OCI-LY7 (cell line): Measurements from ENCODE around the gene RBM19. TPM values are rescaled to one million over a fixed set of nuclear protein-coding genes. Genes with fewer than 3 reads are reported as not detected.

Source experiments
- BruUV-seq: library from RNA; stranded (reverse); fragments of 400-500 nt; replicated peaks from 2 replicates; lab custom pipeline; 2021; lab: Mats Ljungman, UMichigan
- CTCF ChIA-PET: fragments of 300-600 bp; sonication (Branson Sonifier 250); formaldehyde crosslinking; loops from one replicate; lab custom pipeline; 2022; ENCODE audit warnings: antibody characterized with exemption; ENCODE audit not compliant: unreplicated experiment; lab: Charles Lee
- POLR2A ChIA-PET: fragments of 300-600 bp; sonication (Branson Sonifier 250); formaldehyde crosslinking; loops from one replicate; lab custom pipeline; 2022; ENCODE audit warnings: antibody characterized with exemption; lab: Charles Lee
- DNase-seq: peaks from one replicate; pipeline ENCODE4 v3.0.0-alpha.2; 2015; ENCODE audit warnings: low spot score
- H2AFZ ChIP-seq: fragments of 200-600 bp; sonication (generic), shearing (Covaris generic); 2 replicates; pipeline ENCODE4 v1.6.1; 2014; ENCODE audit warnings: mild to moderate bottlenecking, antibody characterized with exemption, low read length, moderate library complexity
- H3K27ac ChIP-seq: fragments of 200-600 bp; sonication (generic); 2 replicates; pipeline ENCODE4 v1.5.1; 2014; ENCODE audit warnings: mixed run types, low read depth, mild to moderate bottlenecking, moderate library complexity, low read length, inconsistent platforms; ENCODE audit not compliant: poor library complexity, severe bottlenecking
- H3K36me3 ChIP-seq: fragments of 200-600 bp; sonication (generic); 2 replicates; pipeline ENCODE4 v1.6.1; 2014; ENCODE audit warnings: mild to moderate bottlenecking, antibody characterized with exemption, low read length, moderate library complexity, mixed read lengths; ENCODE audit not compliant: insufficient read depth
- H3K4me1 ChIP-seq: fragments of 200-600 bp; sonication (generic); 2 replicates; pipeline ENCODE4 v1.5.1; 2014; ENCODE audit warnings: mild to moderate bottlenecking, low read length; ENCODE audit not compliant: insufficient read depth, poor library complexity, severe bottlenecking
- H3K4me2 ChIP-seq: fragments of 200-600 bp; sonication (generic); 2 replicates; pipeline ENCODE4 v1.6.1; 2014; ENCODE audit warnings: mild to moderate bottlenecking, low read length
- H3K4me3 ChIP-seq: fragments of 200-600 bp; sonication (generic); 2 replicates; pipeline ENCODE4 v1.5.1; 2014; ENCODE audit warnings: mild to moderate bottlenecking, low read depth, low read length; ENCODE audit not compliant: poor library complexity, severe bottlenecking
- H3K79me2 ChIP-seq: fragments of 200-600 bp; sonication (generic); 2 replicates; pipeline ENCODE4 v1.6.1; 2016; ENCODE audit warnings: low read depth, mild to moderate bottlenecking, low read length, moderate library complexity, mixed read lengths; ENCODE audit not compliant: insufficient read depth
- H3K9me2 ChIP-seq: fragments of 200-600 bp; sonication (generic); 2 replicates; pipeline ENCODE4 v1.6.1; 2016; ENCODE audit warnings: mild to moderate bottlenecking, low read length, mixed read lengths; ENCODE audit not compliant: insufficient read depth
- H3K9me3 ChIP-seq: fragments of 200-600 bp; sonication (generic); 2 replicates; pipeline ENCODE4 v1.6.1; 2014; ENCODE audit warnings: mild to moderate bottlenecking, mixed run types, low read length, mixed read lengths
- H4K20me1 ChIP-seq: fragments of 200-600 bp; sonication (generic); 2 replicates; pipeline ENCODE4 v1.6.1; 2014; ENCODE audit warnings: mild to moderate bottlenecking, antibody characterized with exemption, low read length, moderate library complexity, mixed read lengths; ENCODE audit not compliant: insufficient read depth
- EZH2phosphoT487 ChIP-seq: fragments of 200-600 bp; sonication (generic); IDR thresholded peaks from 2 replicates; pipeline ENCODE4 v1.6.1; 2018; ENCODE audit warnings: low read depth, borderline replicate concordance, mild to moderate bottlenecking, mixed run types, antibody characterized with exemption, low read length, moderate library complexity, mixed read lengths
- intact Hi-C: fragments of 100-400 bp; cut with micrococcal nuclease; formaldehyde crosslinking; loops from one replicate; pipeline ENCODE4 v1.10.0; 2022; ENCODE audit not compliant: unreplicated experiment
- total RNA-seq, 2 experiments: library from RNA; depleted of rRNA in 1 of 2; stranded (reverse); fragments of >200 nt in 1 of 2; shearing (Covaris generic) in 1 of 2; gene quantifications; 2 replicates each; pipeline ENCODE4 v1.2.3, GENCODE V29; 2014 to 2022
- TF ChIP-seq, protein P1 (sequence below): fragments of 200-600 bp; sonication (generic); conservative IDR thresholded peaks from 2 replicates; pipeline ENCODE4 v1.5.1; 2014; ENCODE audit warnings: mild to moderate bottlenecking, antibody characterized with exemption, low read length, moderate library complexity, mixed read lengths

RBM19 gene
- total RNA-seq, 2 experiments from 2014 or later, result 37.8 to 46.2 TPM

- no TSS peak for BruUV-seq
- no peaks in the 10 kb centered on the region for H3K36me3 ChIP-seq
- no peaks in the 10 kb centered on the region for H3K9me3 ChIP-seq
- H2AFZ ChIP-seq, result no peak overlapping the region
- no peak overlapping the region for H3K4me3 ChIP-seq
- ChIA-PET POLR2A (no interaction called here), CTCF (no interaction called here)
- H4K20me1 ChIP-seq, result no peaks in the 10 kb centered on the region
- TF ChIP-seq EZH2phosphoT487, result no peak
- TF ChIP-seq, protein P1, sequence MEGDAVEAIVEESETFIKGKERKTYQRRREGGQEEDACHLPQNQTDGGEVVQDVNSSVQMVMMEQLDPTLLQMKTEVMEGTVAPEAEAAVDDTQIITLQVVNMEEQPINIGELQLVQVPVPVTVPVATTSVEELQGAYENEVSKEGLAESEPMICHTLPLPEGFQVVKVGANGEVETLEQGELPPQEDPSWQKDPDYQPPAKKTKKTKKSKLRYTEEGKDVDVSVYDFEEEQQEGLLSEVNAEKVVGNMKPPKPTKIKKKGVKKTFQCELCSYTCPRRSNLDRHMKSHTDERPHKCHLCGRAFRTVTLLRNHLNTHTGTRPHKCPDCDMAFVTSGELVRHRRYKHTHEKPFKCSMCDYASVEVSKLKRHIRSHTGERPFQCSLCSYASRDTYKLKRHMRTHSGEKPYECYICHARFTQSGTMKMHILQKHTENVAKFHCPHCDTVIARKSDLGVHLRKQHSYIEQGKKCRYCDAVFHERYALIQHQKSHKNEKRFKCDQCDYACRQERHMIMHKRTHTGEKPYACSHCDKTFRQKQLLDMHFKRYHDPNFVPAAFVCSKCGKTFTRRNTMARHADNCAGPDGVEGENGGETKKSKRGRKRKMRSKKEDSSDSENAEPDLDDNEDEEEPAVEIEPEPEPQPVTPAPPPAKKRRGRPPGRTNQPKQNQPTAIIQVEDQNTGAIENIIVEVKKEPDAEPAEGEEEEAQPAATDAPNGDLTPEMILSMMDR, result no peak
- H3K4me2 ChIP-seq, result no peak overlapping the region
- H3K4me1 ChIP-seq, result no peaks in the 10 kb centered on the region
- H3K79me2 ChIP-seq, result no peaks in the 10 kb centered on the region
- intact Hi-C loops, result no loop called here
- H3K27ac ChIP-seq, result no peak overlapping the region
- DNase-seq, result no peak
- H3K9me2 ChIP-seq, result no peaks in the 10 kb centered on the region
Observed at GRCh38 chr12:113793250-113793649, 172.9 kb downstream of the RBM19 start.

- POLR2A ChIA-PET, result no interaction called here
- Histone ChIP-seq H2AFZ (no peak overlapping the region), H3K79me2 (no peaks in the 10 kb centered on the region), H3K4me1 (no peaks in the 10 kb centered on the region), H3K36me3 (no peaks in the 10 kb centered on the region), H3K4me3 (no peak overlapping the region), H3K27ac (no peak overlapping the region), H4K20me1 (no peaks in the 10 kb centered on the region), H3K4me2 (no peak overlapping the region), H3K9me3 (no peaks in the 10 kb centered on the region), H3K9me2 (no peaks in the 10 kb centered on the region)
- DNase-seq, result no peak
- CTCF ChIA-PET, result no interaction called here
- BruUV-seq, result no TSS peak
- TF ChIP-seq EZH2phosphoT487, result no peak
- TF ChIP-seq, protein P1, result no peak
- intact Hi-C loops, result no loop called here
Observed at GRCh38 chr12:113792450-113792849, 173.7 kb downstream of the RBM19 start.

GRCh38 chr12:113788020-113788856, 177.9 kb downstream of the RBM19 start:
- no peaks in the 10 kb centered on the region for H3K9me2 ChIP-seq
- no peak overlapping the region for H3K4me3 ChIP-seq
- H2AFZ ChIP-seq, result no peak overlapping the region
- no peak for DNase-seq
- H3K27ac ChIP-seq, result no peak overlapping the region
- H3K4me1 ChIP-seq, result no peaks in the 10 kb centered on the region
- BruUV-seq, result no TSS peak
- TF ChIP-seq, protein P1, result no peak
- TF ChIP-seq EZH2phosphoT487, result no peak
- H3K4me2 ChIP-seq, result no peak overlapping the region
- CTCF ChIA-PET, result no interaction called here
- H3K9me3 ChIP-seq, result no peaks in the 10 kb centered on the region
- POLR2A ChIA-PET, result interaction anchor here (0.8 kb wide), 1 partner anchor 22 kb away, joined by 4 read pairs; no protein-coding TSS in a partner anchor
- no peaks in the 10 kb centered on the region for H3K36me3 ChIP-seq
- H3K79me2 ChIP-seq, result no peaks in the 10 kb centered on the region
- intact Hi-C loops, result no loop called here
- H4K20me1 ChIP-seq, result no peaks in the 10 kb centered on the region
